ENCODE data around the gene AOC3.

- TF ChIP-seq CTCF (IDR thresholded peaks at IDR 0.05 in 8 of 11, conservative IDR thresholded peaks at IDR 0.05 in 3 of 11) (no peak), POLR2AphosphoS5 (IDR thresholded peaks at IDR 0.05) (no peak)
These were observed 27.3 kb downstream of the AOC3 start for GRCh38 chr17:42878123-42878880.
